K562 (cell line): ENCODE results near the gene VWA7. TPM values are rescaled to one million over a fixed set of nuclear protein-coding genes. Genes with fewer than 3 reads are reported as not detected.

Experiments
- CBFB ChIP-seq: sonication (generic); formaldehyde crosslinking; IDR thresholded peaks from 2 replicates; pipeline ENCODE4 v1.4.0; 2020; ENCODE audit warnings: mild to moderate bottlenecking, missing genetic modification reagents
- EWSR1 ChIP-seq: fragments of 450-650 bp; IDR thresholded peaks from 2 replicates; pipeline ENCODE4 v1.6.1; 2018; ENCODE audit warnings: borderline replicate concordance, mild to moderate bottlenecking, low read depth, moderate library complexity; ENCODE audit not compliant: partially characterized antibody
- GTF2A2 ChIP-seq: IDR thresholded peaks from 2 replicates; pipeline ENCODE4 v1.6.1; 2016; ENCODE audit warnings: mild to moderate bottlenecking, missing genetic modification characterization, missing compliant biosample characterization
- HDAC1 ChIP-seq, 2 experiments: fragments of 450-650 bp; IDR thresholded peaks; 2 replicates each; pipeline ENCODE4 v1.6.1; 2016 to 2017; ENCODE audit warnings: inconsistent platforms in 1 of 2, mild to moderate bottlenecking in 1 of 2, moderate library complexity in 1 of 2
- HDAC8 ChIP-seq: fragments of 450-650 bp; IDR thresholded peaks from 2 replicates; pipeline ENCODE4 v1.6.1; 2016; ENCODE audit warnings: mild to moderate bottlenecking, missing genetic modification characterization, moderate library complexity, missing compliant biosample characterization
- HES1 ChIP-seq: fragments of 450-650 bp; IDR thresholded peaks from 2 replicates; pipeline ENCODE4 v1.6.1; 2016; ENCODE audit warnings: low read depth, mild to moderate bottlenecking, moderate library complexity
- HIVEP1 ChIP-seq: fragments of 250-450 bp; sonication (Bioruptor Pico); IDR thresholded peaks from 2 replicates; pipeline ENCODE4 v1.4.0; 2020; ENCODE audit warnings: mild to moderate bottlenecking
- ILF3 ChIP-seq: fragments of 450-650 bp; IDR thresholded peaks from 2 replicates; pipeline ENCODE4 v1.6.1; 2018; ENCODE audit warnings: antibody characterized with exemption, mild to moderate bottlenecking, moderate library complexity, borderline replicate concordance
- MAFG ChIP-seq: fragments of 450-650 bp; conservative IDR thresholded peaks from 2 replicates; pipeline ENCODE4 v1.6.1; 2016; ENCODE audit warnings: missing genetic modification characterization, missing compliant biosample characterization
- MCM5 ChIP-seq: fragments of 450-650 bp; IDR thresholded peaks from 2 replicates; pipeline ENCODE4 v1.6.1; 2016; ENCODE audit warnings: low read depth
- MEF2A ChIP-seq: IDR thresholded peaks from 2 replicates; pipeline ENCODE4 v1.6.1; 2011; ENCODE audit warnings: low read depth, mild to moderate bottlenecking, low read length, moderate library complexity; ENCODE audit not compliant: control insufficient read depth
- NR1H2 ChIP-seq: sonication (generic); formaldehyde crosslinking; IDR thresholded peaks from 2 replicates; pipeline ENCODE4 v1.4.0; 2020; ENCODE audit warnings: mild to moderate bottlenecking, missing genetic modification reagents
- POLR2B ChIP-seq: fragments of 450-650 bp; IDR thresholded peaks from 2 replicates; pipeline ENCODE4 v1.6.1; 2018; ENCODE audit warnings: low read depth; ENCODE audit not compliant: partially characterized antibody
- PREB ChIP-seq: sonication (generic); formaldehyde crosslinking; IDR thresholded peaks from 2 replicates; pipeline ENCODE4 v1.8.1; 2023; ENCODE audit warnings: mild to moderate bottlenecking, missing genetic modification reagents
- RBM39 ChIP-seq: fragments of 200-400 bp; formaldehyde crosslinking; optimal IDR thresholded peaks from 2 replicates; pipeline ENCODE3; 2018; ENCODE audit warnings: low read depth, low read length
- SMC3 ChIP-seq: conservative IDR thresholded peaks from 2 replicates; pipeline ENCODE4 v1.6.1; 2011; ENCODE audit warnings: low read depth, low read length, improper control_type of control experiment; ENCODE audit not compliant: insufficient read depth
- TOE1 ChIP-seq, 2 experiments: fragments of 450-650 bp in 1 of 2; sonication (generic) in 1 of 2; formaldehyde crosslinking in 1 of 2; IDR thresholded peaks; 2 replicates each; pipeline versions ENCODE4 v1.7.1 to v1.8.0; 2016 to 2022; ENCODE audit warnings: borderline replicate concordance in 2 of 2, mild to moderate bottlenecking in 2 of 2, antibody characterized with exemption in 1 of 2, inconsistent platforms in 1 of 2, low read depth in 1 of 2, missing genetic modification reagents in 1 of 2, moderate library complexity in 1 of 2
- U2AF1 ChIP-seq: fragments of 200-400 bp; formaldehyde crosslinking; optimal IDR thresholded peaks from 2 replicates; pipeline ENCODE3; 2017; ENCODE audit warnings: mild to moderate bottlenecking, low read depth, low read length, moderate library complexity
- ZNF224 ChIP-seq: sonication (generic); formaldehyde crosslinking; IDR thresholded peaks from 2 replicates; pipeline ENCODE4 v1.8.0; 2022; ENCODE audit warnings: mild to moderate bottlenecking, missing genetic modification reagents
- ZNF277 ChIP-seq: fragments of 250-450 bp; sonication (Bioruptor Pico); IDR thresholded peaks from 2 replicates; pipeline ENCODE4 v1.8.0; 2022; ENCODE audit warnings: inconsistent platforms, mild to moderate bottlenecking, moderate library complexity, borderline replicate concordance
- ZNF280A ChIP-seq: fragments of 450-650 bp; IDR thresholded peaks from 2 replicates; pipeline ENCODE4 v1.6.1; 2018; ENCODE audit warnings: mild to moderate bottlenecking, low read depth; ENCODE audit not compliant: partially characterized antibody
- ZNF324 ChIP-seq: fragments of 250-450 bp; sonication (Bioruptor Pico); IDR thresholded peaks from 2 replicates; pipeline ENCODE4 v1.4.0; 2020; ENCODE audit warnings: mild to moderate bottlenecking
- ZNF384 ChIP-seq: IDR thresholded peaks from 2 replicates; pipeline ENCODE4 v1.6.1; 2012; ENCODE audit warnings: low read depth, low read length, improper control_type of control experiment
- ZNF507 ChIP-seq: conservative IDR thresholded peaks from 2 replicates; pipeline ENCODE4 v1.6.1; 2017; ENCODE audit warnings: missing genetic modification characterization, missing compliant biosample characterization
- polyA plus RNA-seq, 8 experiments: library from polyadenylated mRNA; depleted of rRNA in 4 of 8; stranded (reverse) in 5 of 8; unstranded in 3 of 8; fragments of >200 nt; fragmentation: Nextera tagmentation in 2 of 8; fragmentation: Illumina TruSeq in 1 of 8; extraction: Ambion mirVana in 2 of 8; extraction: Trizol in 1 of 8; gene quantifications; 2 replicates each; pipeline versions ENCODE4 v1.2.1 to v1.2.3, GENCODE V29; 2011 to 2014; ENCODE audit warnings: inconsistent platforms in 1 of 8, missing spikeins in 1 of 8
- total RNA-seq, 7 experiments: library from RNA; depleted of rRNA in 6 of 7; stranded (reverse); fragments of >200 nt in 6 of 7; fragmentation: Illumina TruSeq in 2 of 7; extraction: Trizol in 2 of 7; gene quantifications; 2 replicates each; pipeline versions ENCODE4 v1.2.1 to v1.2.3, GENCODE V29; 2011 to 2021; ENCODE audit warnings: low replicate concordance in 1 of 7

The VWA7 gene
- total and polyA plus RNA-seq, 9 of the 15 experiments (the other 6 are each of a cell fraction or from before 2014, with no cell fraction given) = 0.18 to 2.9 (median 0.95) TPM

- TF ChIP-seq HIVEP1 (CRISPR knock-in tag) (no peak), MCM5 (no peak), GTF2A2 (tag) (no peak), MEF2A (no peak), PREB (CRISPR knock-in tag) (no peak), ZNF280A (no peak), CBFB (CRISPR knock-in tag) (peak; percentile 24; the same call in 1 of the 2 replicates), HDAC8 (no peak), HDAC1 (IDR thresholded peaks at IDR 0.05) (no peak), MAFG (no peak), TOE1 (IDR thresholded peaks at IDR 0.05; ENCODE audit: borderline replicate concordance) (no peak), TOE1 (CRISPR knock-in tag; IDR thresholded peaks at IDR 0.05; ENCODE audit: borderline replicate concordance, low read depth) (no peak; the same call in 1 of the 2 replicates), HES1 (no peak), ILF3 (no peak), ZNF507 (no peak), SMC3 (0 out of 2 replicates have a peak, but pooled peaks have one; percentile 7), POLR2B (no peak), ZNF224 (CRISPR knock-in tag) (no peak), RBM39 (no peak), EWSR1 (no peak), NR1H2 (CRISPR knock-in tag) (peak; percentile 86; the same call in 1 of the 2 replicates), U2AF1 (no peak), ZNF384 (no peak), ZNF277 (no peak), ZNF324 (CRISPR knock-in tag) (no peak)
These were observed 48.2 kb downstream of the VWA7 start, which contains the start of gene DDAH2 (continued) for GRCh38 chr6:31728767-31729514.
